ENCODE measurements around the gene RPL35A. TPM values are rescaled to one million over a fixed set of nuclear protein-coding genes. Genes with fewer than 3 reads are reported as not detected.
A peak's percentile ranks its signal among the peaks of the same experiment; 100 is the strongest.

RPL35A gene
- total and polyA plus RNA-seq, 9 of the 15 experiments (the other 6 are each of a cell fraction or from before 2014, with no cell fraction given), result 1,475 to 2,942 (median 2,367) TPM

DNA sequence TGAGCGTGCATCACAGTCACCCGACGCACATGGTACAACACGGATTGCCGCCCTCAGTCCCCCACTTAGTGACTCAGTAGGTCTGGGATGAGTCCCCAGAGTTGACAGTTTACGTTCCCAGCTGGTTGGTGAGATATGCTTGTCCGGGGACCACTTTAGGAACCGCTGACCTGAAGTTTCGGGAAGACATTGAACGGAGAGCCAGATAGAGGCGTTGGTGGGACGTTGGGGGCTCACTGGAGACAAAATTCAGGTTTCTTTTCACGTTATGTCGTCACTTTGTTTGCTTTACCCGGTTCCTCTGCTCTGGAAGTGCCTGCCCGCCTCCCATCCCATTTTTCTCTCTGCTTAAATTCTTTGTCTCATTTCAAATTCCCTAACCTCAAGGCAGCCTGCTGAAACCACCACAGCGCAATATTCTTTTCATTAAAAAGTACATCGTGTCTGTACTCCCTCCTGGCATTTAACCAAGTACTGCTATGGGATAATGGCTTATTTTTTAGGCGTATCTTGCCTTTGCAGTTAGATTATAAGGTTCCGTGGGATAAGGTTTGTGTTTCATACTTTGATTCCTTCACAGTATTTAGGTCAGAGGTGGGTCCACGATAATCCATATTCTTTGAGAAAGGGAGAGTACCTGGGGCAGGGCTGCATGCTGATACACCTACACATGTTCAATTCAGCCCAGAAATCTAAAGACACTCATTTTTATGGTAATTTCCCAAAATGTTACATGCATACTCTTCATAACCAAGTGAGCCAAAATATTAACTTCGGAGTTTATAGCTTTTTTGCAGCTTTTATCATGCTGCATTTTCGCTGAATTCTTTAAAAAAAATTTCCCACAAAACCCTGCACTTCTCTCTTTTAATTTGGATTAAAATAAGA is 10.9 kb downstream of the RPL35A start (continued):
- TF ChIP-seq, protein P1, sequence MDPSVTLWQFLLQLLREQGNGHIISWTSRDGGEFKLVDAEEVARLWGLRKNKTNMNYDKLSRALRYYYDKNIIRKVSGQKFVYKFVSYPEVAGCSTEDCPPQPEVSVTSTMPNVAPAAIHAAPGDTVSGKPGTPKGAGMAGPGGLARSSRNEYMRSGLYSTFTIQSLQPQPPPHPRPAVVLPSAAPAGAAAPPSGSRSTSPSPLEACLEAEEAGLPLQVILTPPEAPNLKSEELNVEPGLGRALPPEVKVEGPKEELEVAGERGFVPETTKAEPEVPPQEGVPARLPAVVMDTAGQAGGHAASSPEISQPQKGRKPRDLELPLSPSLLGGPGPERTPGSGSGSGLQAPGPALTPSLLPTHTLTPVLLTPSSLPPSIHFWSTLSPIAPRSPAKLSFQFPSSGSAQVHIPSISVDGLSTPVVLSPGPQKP (CRISPR knock-in tag; IDR thresholded peaks at IDR 0.05), result no peak
- TF ChIP-seq TAF1 (IDR thresholded peaks at IDR 0.05; ENCODE audit: control insufficient read depth, extremely low read depth, insufficient read depth, low read length, severe bottlenecking) (peak; percentile 54), JUND (IDR thresholded peaks at IDR 0.05; ENCODE audit: borderline replicate concordance, low read depth, low read length) (peak; percentile 38; the same call in 1 of the 2 replicates), JUND (tag; IDR thresholded peaks at IDR 0.05; ENCODE audit: borderline replicate concordance, low read depth, low read length) (no peak; the same call in 2 of the 3 replicates), NR2F6 (CRISPR knock-in tag; IDR thresholded peaks at IDR 0.05) (no peak), FOXK2 (conservative IDR thresholded peaks at IDR 0.05 in 1 of 2, IDR thresholded peaks at IDR 0.05 in 1 of 2; ENCODE audit: low read depth in 2 of 2) (peak; percentile 16 to 38; a peak in 1 of 4 replicates), MYC (IDR thresholded peaks at IDR 0.05; ENCODE audit: low read depth, low read length) (peak; percentile 77), MYC (CRISPR knock-in tag; IDR thresholded peaks at IDR 0.05; ENCODE audit: borderline replicate concordance, low read depth) (no peak), CBFA2T3 (IDR thresholded peaks at IDR 0.05) (peak; percentile 70), CBFA2T2 (conservative IDR thresholded peaks at IDR 0.05) (peak; percentile 42), TAF9B (IDR thresholded peaks at IDR 0.05; ENCODE audit: partially characterized antibody) (peak; percentile 60), EWSR1 (IDR thresholded peaks at IDR 0.05; ENCODE audit: borderline replicate concordance, low read depth, partially characterized antibody) (peak; percentile 57)
- TF ChIP-seq, protein P2, sequence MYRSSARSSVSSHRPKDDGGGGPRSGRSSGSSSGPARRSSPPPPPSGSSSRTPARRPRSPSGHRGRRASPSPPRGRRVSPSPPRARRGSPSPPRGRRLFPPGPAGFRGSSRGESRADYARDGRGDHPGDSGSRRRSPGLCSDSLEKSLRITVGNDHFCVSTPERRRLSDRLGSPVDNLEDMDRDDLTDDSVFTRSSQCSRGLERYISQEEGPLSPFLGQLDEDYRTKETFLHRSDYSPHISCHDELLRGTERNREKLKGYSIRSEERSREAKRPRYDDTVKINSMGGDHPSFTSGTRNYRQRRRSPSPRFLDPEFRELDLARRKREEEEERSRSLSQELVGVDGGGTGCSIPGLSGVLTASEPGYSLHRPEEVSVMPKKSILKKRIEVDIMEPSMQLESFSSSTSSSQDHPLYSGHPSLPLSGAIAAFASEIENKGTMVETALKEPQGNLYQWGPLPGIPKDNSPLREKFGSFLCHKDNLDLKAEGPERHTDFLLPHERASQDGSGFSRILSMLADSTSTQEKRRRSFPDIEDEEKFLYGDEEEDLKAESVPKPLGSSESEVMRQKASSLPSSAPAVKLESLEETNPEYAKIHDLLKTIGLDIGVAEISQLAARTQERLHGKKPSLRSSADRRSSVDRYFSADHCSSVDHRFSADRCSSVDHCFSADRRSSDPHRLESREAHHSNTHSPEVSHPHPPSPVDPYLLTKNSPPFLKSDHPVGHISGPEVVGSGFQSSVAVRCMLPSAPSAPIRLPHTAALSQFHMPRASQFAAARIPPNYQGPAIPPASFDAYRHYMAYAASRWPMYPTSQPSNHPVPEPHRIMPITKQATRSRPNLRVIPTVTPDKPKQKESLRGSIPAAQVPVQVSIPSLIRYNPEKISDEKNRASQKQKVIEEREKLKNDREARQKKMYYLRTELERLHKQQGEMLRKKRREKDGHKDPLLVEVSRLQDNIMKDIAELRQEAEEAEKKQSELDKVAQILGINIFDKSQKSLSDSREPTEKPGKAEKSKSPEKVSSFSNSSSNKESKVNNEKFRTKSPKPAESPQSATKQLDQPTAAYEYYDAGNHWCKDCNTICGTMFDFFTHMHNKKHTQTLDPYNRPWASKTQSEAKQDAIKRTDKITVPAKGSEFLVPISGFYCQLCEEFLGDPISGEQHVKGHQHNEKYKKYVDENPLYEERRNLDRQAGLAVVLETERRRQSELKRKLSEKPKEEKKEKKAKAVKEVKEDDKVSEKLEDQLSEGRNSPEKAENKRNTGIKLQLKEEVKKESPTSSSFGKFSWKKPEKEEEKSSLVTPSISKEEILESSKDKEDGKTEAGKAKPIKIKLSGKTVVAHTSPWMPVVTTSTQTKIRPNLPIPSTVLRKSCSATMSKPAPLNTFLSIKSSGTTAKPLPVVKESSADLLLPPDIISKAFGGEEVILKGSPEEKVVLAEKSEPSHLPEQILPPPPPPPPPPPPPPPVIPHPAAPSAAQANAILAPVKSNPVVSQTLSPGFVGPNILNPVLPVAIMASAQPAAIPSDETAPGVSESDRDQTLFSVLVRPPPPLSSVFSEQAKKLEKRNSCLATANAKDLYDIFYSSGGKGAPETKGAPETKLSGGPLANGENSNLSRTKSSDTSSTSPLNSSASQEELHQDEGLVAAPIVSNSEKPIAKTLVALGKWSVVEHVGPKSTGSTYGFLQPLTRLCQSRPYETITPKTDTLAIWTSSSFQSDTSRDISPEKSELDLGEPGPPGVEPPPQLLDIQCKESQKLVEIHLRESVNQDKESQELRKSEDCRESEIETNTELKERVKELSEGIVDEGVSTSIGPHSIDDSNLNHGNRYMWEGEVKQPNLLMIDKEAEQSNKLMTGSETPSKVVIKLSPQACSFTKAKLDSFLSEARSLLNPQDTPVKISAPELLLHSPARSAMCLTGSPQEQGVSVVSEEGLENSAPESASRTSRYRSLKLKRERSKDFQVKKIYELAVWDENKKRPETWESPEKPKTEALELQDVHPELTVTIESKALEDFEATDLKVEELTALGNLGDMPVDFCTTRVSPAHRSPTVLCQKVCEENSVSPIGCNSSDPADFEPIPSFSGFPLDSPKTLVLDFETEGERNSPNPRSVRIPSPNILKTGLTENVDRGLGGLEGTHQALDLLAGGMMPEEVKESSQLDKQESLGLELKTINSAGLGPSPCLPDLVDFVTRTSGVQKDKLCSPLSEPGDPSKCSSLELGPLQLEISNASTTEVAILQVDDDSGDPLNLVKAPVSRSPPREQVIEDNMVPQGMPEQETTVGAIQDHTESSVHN (IDR thresholded peaks at IDR 0.05; ENCODE audit: borderline replicate concordance in 1 of 2, low read depth in 1 of 2), result 0 out of 4 replicates have a peak, but pooled peaks of 1 of the 2 experiments have one; percentile 74
- TF ChIP-seq, protein P3, sequence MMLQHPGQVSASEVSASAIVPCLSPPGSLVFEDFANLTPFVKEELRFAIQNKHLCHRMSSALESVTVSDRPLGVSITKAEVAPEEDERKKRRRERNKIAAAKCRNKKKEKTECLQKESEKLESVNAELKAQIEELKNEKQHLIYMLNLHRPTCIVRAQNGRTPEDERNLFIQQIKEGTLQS (IDR thresholded peaks at IDR 0.05), result peak; percentile 54; the same call in 1 of the 2 replicates
- TF ChIP-seq, protein P3 (CRISPR knock-in tag; conservative IDR thresholded peaks at IDR 0.05), result no peak

Data from K562 (cell line).